ENCODE results near the gene TLE5. TPM values are rescaled to one million over a fixed set of nuclear protein-coding genes. Genes with fewer than 3 reads are reported as not detected.

TLE5 gene
- total and polyA plus RNA-seq, 2 donors (not counting 3 experiments of a cell fraction or from before 2014, with no cell fraction given), result 393 to 574 TPM

DNA sequence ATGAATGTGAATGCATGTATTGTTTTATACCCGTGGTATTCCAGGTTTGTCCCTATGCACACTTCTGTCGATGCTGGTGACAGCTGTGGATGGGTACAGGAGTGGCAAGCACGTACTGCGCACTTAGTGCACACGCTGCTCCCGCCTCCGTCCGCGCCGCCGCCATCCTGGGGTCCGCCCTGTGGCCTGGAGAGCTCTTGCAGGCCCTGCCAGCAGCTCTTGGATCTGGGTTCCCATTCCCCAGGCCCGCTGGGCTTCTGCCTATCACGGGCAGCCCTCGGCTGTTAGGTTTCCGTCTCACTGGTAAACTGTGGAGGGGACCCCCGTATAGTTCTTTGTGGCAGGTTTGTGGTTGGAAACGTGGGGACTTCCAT is 35.8 kb upstream of the TLE5 start:
- H2AFZ ChIP-seq (ENCODE audit: low read depth, low read length), result no peak overlapping the region
- H3K4me3 ChIP-seq (replicated peaks in 1 of 3; ENCODE audit: insufficient read depth in 1 of 3, low read depth in 1 of 3, low read length in 3 of 3), result peak overlapping the region in 1 of 3 experiments; percentile 23
- DNase-seq (ENCODE audit: low read depth, low spot score) (peak; percentile 47), FAIRE-seq (no peak)
- peaks cover 36% of the 10 kb centered on the region for H3K4me1 ChIP-seq (ENCODE audit: control insufficient read depth, extremely low read depth, insufficient read depth, low read length)
- H3K4me2 ChIP-seq (ENCODE audit: insufficient read depth, low read length), result peak overlapping the region; percentile 54
- CTCF ChIA-PET, result interaction anchor here (1.0 to 2.0 kb wide), 7 partner anchors 10 to 147 kb away, joined by 3 to 18 read pairs (median 4); no protein-coding TSS in a partner anchor
- peak overlapping the region; percentile 60 for H3K9ac ChIP-seq (replicated peaks; ENCODE audit: extremely low read depth, insufficient read depth, low read length)
- peaks cover 0 to 2% of the 10 kb centered on the region in 2 experiments for H3K36me3 ChIP-seq (ENCODE audit: control insufficient read depth in 2 of 2, extremely low read depth in 1 of 2, insufficient read depth in 2 of 2, low read length in 2 of 2)
- dilution Hi-C loops (cut with MboI; ENCODE audit: extremely low pct_ligation_motif_present, low sequenced_read_pairs), result no loop called here
- no TSS peak for BruUV-seq (replicated peaks)
- H3K9me3 ChIP-seq (replicated peaks; ENCODE audit: control insufficient read depth, insufficient read depth, low read length), result no peaks in the 10 kb centered on the region
- H3K9me1 ChIP-seq (replicated peaks; ENCODE audit: control insufficient read depth, extremely low read depth, insufficient read depth, low read length), result no peaks in the 10 kb centered on the region
- H3K27ac ChIP-seq (ENCODE audit: insufficient read depth, low read depth, low read length), result peak overlapping the region; percentile 41
- POLR2A ChIA-PET, result no interaction called here
- no peaks in the 10 kb centered on the region for H3K27me3 ChIP-seq (ENCODE audit: control insufficient read depth in 2 of 2, insufficient read depth in 2 of 2, low read length in 2 of 2)
- H4K20me1 ChIP-seq (replicated peaks; ENCODE audit: control insufficient read depth, extremely low read depth, insufficient read depth, low read length), result no peaks in the 10 kb centered on the region
- TF ChIP-seq POLR2A (IDR thresholded peaks at IDR 0.05; ENCODE audit: low read depth, low read length), result no peak
- TF ChIP-seq, protein P1, sequence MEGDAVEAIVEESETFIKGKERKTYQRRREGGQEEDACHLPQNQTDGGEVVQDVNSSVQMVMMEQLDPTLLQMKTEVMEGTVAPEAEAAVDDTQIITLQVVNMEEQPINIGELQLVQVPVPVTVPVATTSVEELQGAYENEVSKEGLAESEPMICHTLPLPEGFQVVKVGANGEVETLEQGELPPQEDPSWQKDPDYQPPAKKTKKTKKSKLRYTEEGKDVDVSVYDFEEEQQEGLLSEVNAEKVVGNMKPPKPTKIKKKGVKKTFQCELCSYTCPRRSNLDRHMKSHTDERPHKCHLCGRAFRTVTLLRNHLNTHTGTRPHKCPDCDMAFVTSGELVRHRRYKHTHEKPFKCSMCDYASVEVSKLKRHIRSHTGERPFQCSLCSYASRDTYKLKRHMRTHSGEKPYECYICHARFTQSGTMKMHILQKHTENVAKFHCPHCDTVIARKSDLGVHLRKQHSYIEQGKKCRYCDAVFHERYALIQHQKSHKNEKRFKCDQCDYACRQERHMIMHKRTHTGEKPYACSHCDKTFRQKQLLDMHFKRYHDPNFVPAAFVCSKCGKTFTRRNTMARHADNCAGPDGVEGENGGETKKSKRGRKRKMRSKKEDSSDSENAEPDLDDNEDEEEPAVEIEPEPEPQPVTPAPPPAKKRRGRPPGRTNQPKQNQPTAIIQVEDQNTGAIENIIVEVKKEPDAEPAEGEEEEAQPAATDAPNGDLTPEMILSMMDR (IDR thresholded peaks at IDR 0.05; ENCODE audit: extremely low read depth in 1 of 2, insufficient read depth in 1 of 2, low read depth in 1 of 2, low read length in 2 of 2), result peak in 1 of 2 donors; percentile 27
- TF ChIP-seq, protein P2, sequence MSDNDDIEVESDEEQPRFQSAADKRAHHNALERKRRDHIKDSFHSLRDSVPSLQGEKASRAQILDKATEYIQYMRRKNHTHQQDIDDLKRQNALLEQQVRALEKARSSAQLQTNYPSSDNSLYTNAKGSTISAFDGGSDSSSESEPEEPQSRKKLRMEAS (IDR thresholded peaks at IDR 0.05; ENCODE audit: insufficient read depth, insufficient read length), result no peak
- TF ChIP-seq GATA2 (IDR thresholded peaks at IDR 0.05; ENCODE audit: insufficient read depth, insufficient read length, low read depth, low read length), result no peak
- intact Hi-C loops (cut with micrococcal nuclease), result no loop called here
- peaks cover 85% of the 10 kb centered on the region for H3K79me2 ChIP-seq (ENCODE audit: control insufficient read depth, insufficient read depth, low read length)

DNA sequence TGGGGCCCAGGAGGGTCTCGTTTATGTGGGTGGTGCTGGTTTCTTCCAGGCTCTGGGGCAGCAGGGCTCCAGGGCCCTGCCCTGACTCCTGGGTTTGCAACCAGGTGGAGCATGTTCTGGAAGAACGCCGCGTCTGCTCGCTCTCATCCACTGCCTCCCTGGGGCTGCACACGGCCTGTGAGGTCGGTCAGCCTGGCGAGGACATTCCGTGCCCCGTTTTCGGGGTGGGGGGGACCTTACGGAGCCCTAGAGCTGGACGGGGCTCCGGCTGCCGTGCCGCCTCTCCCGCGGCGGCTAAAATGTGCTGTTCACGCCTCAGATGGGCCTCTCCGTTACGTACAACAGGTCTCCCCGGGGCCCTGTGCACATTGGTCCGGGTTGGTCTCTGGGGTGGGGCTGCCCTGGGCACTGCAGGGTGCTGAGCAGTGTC is 35.2 kb upstream of the TLE5 start:
- H2AFZ ChIP-seq (ENCODE audit: low read depth, low read length), result no peak overlapping the region
- intact Hi-C loops (cut with micrococcal nuclease) (no loop called here), dilution Hi-C loops (cut with MboI; ENCODE audit: extremely low pct_ligation_motif_present, low sequenced_read_pairs) (no loop called here)
- no peak overlapping the region for H3K4me3 ChIP-seq (replicated peaks in 1 of 3; ENCODE audit: insufficient read depth in 1 of 3, low read depth in 1 of 3, low read length in 3 of 3)
- peak overlapping the region; percentile 54 for H3K4me2 ChIP-seq (ENCODE audit: insufficient read depth, low read length)
- peaks cover 80% of the 10 kb centered on the region for H3K79me2 ChIP-seq (ENCODE audit: control insufficient read depth, insufficient read depth, low read length)
- TF ChIP-seq JUN (IDR thresholded peaks at IDR 0.05; ENCODE audit: borderline replicate concordance, insufficient read depth, insufficient read length, low read depth) (no peak), GATA2 (IDR thresholded peaks at IDR 0.05; ENCODE audit: insufficient read depth, insufficient read length, low read depth, low read length) (no peak), POLR2AphosphoS5 (IDR thresholded peaks at IDR 0.05; ENCODE audit: insufficient read depth, low read depth, low read length) (no peak), FOS (IDR thresholded peaks at IDR 0.05; ENCODE audit: borderline replicate concordance, insufficient read depth, low read length) (no peak), EZH2 (IDR thresholded peaks at IDR 0.05; ENCODE audit: borderline replicate concordance, low read depth, low read length, severe bottlenecking) (no peak), MYC (IDR thresholded peaks at IDR 0.05; ENCODE audit: low read depth, low read length) (no peak), POLR2A (IDR thresholded peaks at IDR 0.05; ENCODE audit: low read depth, low read length) (no peak)
- TF ChIP-seq, protein P2 (IDR thresholded peaks at IDR 0.05; ENCODE audit: insufficient read depth, insufficient read length), result no peak
- TF ChIP-seq, protein P1 (IDR thresholded peaks at IDR 0.05; ENCODE audit: extremely low read depth in 1 of 2, insufficient read depth in 1 of 2, low read depth in 1 of 2, low read length in 2 of 2), result no peak
- ChIA-PET CTCF (interaction anchor here (1.0 to 2.0 kb wide), 5 partner anchors 11 to 147 kb away, joined by 4 to 18 read pairs (median 4); no protein-coding TSS in a partner anchor), POLR2A (no interaction called here)
- DNase-seq (ENCODE audit: low read depth, low spot score), result no peak
- no peaks in the 10 kb centered on the region for H3K9me3 ChIP-seq (replicated peaks; ENCODE audit: control insufficient read depth, insufficient read depth, low read length)
- no peaks in the 10 kb centered on the region for H3K36me3 ChIP-seq (ENCODE audit: control insufficient read depth in 2 of 2, extremely low read depth in 1 of 2, insufficient read depth in 2 of 2, low read length in 2 of 2)
- H3K27ac ChIP-seq (ENCODE audit: insufficient read depth, low read depth, low read length), result no peak overlapping the region
- H3K9me1 ChIP-seq (replicated peaks; ENCODE audit: control insufficient read depth, extremely low read depth, insufficient read depth, low read length), result no peaks in the 10 kb centered on the region
- H3K9ac ChIP-seq (replicated peaks; ENCODE audit: extremely low read depth, insufficient read depth, low read length), result no peak overlapping the region
- no peak for FAIRE-seq
- BruUV-seq (replicated peaks), result no TSS peak
- H4K20me1 ChIP-seq (replicated peaks; ENCODE audit: control insufficient read depth, extremely low read depth, insufficient read depth, low read length), result no peaks in the 10 kb centered on the region
- H3K27me3 ChIP-seq (ENCODE audit: control insufficient read depth in 2 of 2, insufficient read depth in 2 of 2, low read length in 2 of 2), result no peaks in the 10 kb centered on the region
- peaks cover 36% of the 10 kb centered on the region for H3K4me1 ChIP-seq (ENCODE audit: control insufficient read depth, extremely low read depth, insufficient read depth, low read length)

Data from endothelial cell of umbilical vein (primary cell).